Stimulated activated CD8-positive, alpha-beta memory T cell treated with anti-CD3 and anti-CD28 coated beads, Interleukin-15, amount 100 ng/mL, for 48 hours (primary cell): ENCODE results near the gene IL15RA.
"Not testable (repeated sequence)": the region's sequence is repeated elsewhere in the genome, so short reads cannot be mapped to it uniquely, and the experiment has no call there.

Experiments
- DNase-seq, 2 donors: peaks; one replicate each; pipeline ENCODE4 v3.0.0-alpha.2; 2020; ENCODE audit warnings: low read depth in 2 of 2

IL15RA gene

DNA sequence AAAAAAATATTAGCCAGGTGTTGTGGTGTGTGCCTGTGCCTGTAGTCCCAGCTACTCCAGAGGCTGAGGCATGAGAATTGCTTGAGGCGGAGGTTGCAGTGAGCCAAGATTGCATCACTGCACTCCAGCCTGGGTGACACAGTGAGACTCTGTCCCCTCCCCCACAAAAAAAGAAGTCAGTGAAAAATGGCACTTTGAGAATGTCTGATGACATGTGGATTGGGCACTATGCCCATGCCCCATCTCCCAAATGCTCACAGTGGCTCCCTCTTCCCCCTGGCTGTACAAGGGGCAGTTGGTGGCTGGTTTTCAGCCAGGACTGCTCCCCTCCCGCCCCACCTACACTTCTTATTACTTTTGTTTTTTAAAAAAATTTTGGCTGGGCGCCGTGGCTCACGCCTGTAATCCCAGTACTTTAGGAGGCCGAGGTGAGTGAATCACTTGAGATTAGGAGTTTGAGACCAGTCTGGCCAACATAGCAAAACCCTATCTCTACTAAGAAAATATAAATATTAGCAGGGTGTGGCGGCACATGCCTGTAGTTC, 26.1 kb downstream of the IL15RA start:
- DNase-seq, result no peak

GRCh38 chr10:5949009-5949759, 28.2 kb downstream of the IL15RA start:
- no peak for DNase-seq

- DNase-seq, result no peak
Observed at GRCh38 chr10:5948208-5948585, 29.1 kb downstream of the IL15RA start.

DNA sequence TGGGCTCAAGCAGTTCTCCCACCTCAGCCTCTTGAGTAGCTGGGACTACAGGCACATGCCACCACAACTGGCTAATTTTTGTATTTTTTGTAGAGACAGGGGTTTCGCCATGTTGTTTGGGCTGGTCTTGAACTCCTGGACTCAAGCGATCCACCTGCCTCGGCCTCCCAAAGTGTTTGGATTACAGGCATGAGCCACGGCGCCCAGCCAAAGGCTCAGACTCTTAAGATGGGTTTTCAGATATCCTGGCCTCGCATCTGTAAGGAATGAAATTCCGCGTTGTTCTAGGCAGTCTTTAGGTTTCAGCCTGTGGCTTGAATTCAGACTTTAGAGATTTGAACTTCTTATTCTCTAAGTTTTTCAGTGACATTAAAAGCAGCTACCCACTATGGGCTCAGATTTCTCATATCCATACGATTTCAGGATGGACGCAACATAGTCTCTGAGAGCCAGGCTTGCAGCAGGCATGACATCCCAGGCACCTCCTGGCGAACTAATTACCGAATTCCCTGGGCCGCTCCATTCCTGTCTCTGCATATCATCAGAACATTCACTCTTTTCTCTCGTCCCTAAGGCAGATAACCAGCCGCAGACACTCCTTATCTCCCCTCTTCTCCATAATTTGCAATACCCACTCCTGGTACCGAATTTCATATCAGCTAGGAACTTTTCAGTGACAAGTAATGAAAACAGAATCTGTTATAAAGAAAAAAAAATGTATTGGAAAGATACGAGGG, 29.7 kb downstream of the IL15RA start:
- DNase-seq, result no peak

GRCh38 chr10:5946786-5947185, 30.6 kb downstream of the IL15RA start:
- DNase-seq, result no peak

DNA sequence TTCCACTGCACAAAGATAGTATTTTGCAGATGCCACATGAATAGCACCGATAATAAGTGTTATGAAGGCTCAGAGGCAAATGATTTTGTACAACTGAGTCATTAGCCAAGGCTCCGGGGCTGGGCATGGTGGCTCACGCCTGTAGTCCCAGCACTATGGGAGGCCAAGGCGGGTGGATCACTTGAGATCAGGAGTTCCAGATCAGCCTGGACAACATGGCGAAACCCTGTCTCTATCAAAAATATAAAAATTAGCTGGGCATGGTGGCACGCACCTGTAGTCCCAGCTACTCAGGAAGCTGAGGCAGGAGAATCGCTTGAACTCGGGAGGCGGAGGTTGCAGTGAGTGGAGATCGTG, 30.9 kb downstream of the IL15RA start:
- DNase-seq, result not testable (repeated sequence)

DNA sequence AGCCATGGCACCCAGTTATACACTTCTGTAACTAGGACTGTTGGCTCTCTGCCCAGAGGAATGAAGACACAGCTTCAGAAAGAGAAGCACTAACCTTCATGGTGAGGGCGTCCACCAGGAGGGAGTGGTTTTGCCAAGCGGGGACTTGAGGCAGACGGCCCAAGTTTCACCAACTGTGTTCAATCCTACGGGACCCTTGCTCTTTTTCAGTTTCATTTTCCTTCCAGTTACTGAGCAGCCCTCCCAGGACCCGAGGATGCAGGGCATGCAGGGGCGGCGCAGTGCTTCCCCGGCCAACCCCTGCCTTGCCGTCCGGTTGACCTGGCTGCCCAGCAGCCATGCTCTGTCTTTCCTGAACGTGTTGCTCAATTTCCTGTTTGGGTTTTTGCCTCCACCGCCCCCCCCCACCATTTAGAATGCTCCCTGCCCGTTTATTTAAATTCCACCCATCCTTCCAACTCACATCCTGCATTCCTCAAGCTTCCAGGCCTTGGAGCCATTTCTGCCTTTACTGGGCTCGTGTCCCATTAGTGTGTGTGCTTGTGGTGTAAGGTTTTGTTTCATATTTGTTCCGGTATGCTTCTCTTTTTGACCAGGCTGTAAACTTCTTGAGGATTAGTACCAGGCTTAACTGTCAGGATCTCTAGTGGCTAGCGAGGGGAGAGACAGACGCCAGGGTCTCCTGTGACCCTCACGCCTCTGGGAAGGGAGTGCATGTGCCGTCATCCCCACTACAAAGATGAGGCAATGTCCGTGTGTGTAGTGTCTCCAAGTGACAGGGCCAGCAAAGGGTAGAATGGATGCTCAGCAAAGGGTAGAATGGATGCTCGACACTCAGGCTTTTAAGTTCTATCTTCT, 31.6 kb downstream of the IL15RA start:
- DNase-seq, result no peak

- DNase-seq, result no peak
Observed at GRCh38 chr10:5945190-5945509, 32.2 kb downstream of the IL15RA start.

DNA sequence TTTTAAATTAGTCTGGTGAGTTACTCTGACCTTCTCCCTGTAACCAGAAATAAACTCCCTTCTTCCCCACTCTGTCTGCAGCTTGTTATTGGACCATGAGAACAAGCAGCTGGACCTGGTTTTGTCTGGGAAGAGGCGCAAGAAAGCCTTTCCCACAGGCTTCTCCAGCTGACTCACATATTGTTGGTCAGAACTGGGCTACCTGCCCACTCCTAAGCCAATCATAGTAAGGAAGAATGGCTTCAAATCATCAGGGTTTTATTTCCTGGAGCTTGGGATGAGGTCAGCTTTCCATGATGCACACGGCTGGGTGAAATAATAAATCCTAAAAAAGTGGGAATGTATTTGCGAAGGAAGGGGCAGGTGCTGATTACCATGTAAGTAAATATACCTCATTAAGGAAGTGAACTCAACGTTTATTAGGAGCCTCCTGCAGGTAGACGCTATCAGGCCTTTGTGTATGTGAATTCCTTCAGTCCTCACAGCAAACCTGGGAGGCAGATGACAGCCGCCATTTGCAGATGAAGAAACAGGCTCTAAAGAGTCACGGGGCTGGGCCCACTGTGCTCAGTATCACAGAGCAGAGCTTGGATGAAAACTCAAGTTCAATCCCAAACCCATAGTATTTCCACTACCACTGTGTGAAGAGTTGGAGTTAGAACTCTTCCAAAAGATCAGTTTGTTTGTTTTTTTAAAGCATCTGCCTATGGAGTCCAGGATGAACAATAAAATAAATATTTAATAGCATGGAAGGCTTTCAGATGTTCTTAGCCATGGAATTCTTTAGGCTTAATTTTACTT, 32.8 kb downstream of the IL15RA start:
- DNase-seq, result no peak

DNA sequence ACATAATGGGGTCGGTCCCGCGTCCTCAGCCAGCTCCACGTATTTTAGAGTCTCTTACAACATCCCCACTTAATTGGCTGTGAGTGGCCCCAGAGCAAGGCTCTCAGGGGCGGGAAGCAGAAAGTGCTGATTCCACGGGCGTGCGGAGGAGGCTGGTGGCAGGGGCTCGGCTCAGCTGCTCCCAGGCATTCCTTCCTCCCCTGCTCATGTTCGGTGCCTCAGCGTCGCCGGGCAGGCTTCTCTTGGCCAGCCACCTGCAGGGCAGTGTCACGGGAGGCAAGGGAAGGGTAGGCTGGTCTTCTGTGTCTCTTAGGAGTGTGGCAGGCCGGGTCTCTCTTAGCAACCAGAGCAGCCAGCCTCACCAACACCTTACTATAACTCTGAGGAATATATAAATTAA, 33.8 kb downstream of the IL15RA start:
- DNase-seq, result no peak

DNA sequence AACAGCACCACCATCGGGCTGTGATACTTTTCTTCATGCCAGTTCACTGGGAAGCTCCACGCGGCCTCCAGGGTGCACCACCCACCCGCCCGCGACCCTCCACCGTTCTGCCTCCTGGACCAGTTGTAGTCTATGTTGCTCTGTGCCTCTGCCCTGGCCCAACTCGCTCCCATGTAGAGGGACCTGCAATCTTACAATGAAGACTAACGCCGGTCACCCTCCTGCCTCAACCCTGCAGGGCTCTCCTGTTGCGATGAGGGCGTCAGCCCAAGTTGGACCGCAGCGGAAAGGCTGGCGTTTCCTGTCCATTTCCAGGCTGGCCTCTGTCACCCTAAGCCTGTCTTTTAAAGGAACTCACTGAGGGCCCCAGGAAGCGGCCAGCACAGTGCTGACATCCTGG, 34.9 kb downstream of the IL15RA start:
- DNase-seq, result no peak

GRCh38 chr10:5942001-5942400, 35.3 kb downstream of the IL15RA start:
- no peak for DNase-seq

- no peak for DNase-seq
Observed at GRCh38 chr10:5941579-5941978, 35.8 kb downstream of the IL15RA start.

- no peak for DNase-seq
Observed at GRCh38 chr10:5940807-5941218, 36.5 kb downstream of the IL15RA start.

DNA sequence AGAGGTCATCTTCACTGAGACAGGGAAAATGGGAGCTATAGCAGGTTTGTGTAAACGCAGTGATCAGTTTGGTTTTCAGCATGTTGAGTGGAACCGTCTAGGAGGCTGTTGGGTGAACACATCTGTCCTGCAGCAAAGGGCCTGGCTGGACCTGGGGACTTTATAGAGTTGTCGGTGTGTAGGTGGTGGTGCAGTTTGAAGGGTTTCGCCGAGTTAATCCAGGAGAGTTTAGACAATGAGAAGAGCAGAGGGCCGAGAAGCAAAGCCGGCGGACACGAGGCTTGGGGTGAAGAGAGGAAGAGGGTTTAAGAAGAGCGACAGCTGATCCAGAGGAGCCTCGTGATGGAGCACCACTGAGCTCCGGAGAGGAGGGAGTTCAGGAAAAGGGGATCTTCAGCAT, 39.1 kb downstream of the IL15RA start:
- no peak for DNase-seq

DNA sequence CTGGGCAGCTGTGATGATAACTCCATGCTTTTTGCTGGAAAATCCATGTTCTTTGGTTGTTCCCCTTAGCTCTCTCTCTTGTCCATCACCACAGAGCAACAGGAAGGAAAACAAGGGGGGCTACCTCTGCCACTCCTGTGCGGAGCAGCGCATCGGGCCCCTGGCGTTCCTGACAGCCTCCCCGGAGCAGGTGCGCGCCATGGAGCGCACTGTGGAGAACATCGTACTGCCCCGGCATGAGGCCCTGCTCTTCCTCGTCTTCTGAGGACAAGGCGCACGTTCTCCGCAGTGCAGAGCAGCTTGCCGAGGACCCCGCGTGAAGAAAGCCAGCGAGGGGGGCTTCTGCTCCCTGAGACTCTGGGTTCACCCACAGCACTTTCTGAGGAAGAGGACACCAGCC, 40.3 kb downstream of the IL15RA start:
- DNase-seq, result no peak

DNA sequence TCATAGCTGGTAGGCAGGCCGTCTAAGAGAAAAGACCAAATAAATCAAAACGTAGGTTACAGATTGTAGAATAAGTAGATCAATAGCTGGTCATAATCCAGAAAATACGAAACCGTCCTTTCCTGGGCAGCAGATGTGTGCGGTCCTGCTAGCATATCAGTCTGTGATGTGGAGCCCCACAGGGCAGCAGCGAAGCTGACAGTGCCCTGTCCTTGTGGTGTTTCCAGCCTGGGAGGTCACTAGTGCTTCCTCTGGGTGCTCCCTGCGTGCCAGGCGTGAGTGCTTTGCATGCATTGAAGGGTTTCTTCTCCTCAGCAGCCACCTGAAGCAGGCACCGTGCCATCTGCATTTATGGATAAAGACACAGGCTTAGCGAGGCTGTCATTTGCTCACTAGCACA, 41.7 kb downstream of the IL15RA start:
- no peak for DNase-seq

GRCh38 chr10:5933909-5934546, 43.3 kb downstream of the IL15RA start:
- DNase-seq, result no peak

GRCh38 chr10:5932345-5932744, 45.0 kb downstream of the IL15RA start:
- no peak for DNase-seq

- no peak for DNase-seq
Observed at GRCh38 chr10:5930272-5930671, 47.1 kb downstream of the IL15RA start.

DNA sequence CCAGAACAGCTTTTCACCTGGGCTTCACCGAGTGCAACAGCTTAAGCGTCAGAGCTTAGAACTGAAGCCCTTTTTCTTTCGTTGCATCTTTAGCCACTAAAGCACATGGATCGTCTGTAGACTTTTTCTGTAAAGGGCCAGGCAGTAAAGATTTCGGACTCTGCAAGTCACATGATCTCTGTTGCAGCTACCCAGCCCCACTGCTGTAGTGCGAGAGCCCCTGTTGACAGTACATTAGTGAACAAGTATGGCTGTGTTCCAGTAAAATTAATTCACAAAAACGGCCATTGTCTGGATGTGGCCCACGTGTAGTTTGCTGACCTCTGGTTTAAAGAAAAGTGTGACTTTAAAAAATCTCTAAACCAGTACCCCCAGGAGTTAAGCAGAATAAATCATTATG, 47.9 kb downstream of the IL15RA start:
- DNase-seq, result no peak
